GM21423 (cell line): ENCODE results near the gene TPSG1.
"Not testable (repeated sequence)": the region's sequence is repeated elsewhere in the genome, so short reads cannot be mapped to it uniquely, and the experiment has no call there.

ENCODE experiments used
- ATAC-seq: cut with Tn5 transposase; IDR thresholded peaks from one replicate; pipeline ENCODE4 v1.9.1; 2021; ENCODE audit warnings: mild to moderate bottlenecking, moderate library complexity; ENCODE audit not compliant: unreplicated experiment

TPSG1 gene

DNA sequence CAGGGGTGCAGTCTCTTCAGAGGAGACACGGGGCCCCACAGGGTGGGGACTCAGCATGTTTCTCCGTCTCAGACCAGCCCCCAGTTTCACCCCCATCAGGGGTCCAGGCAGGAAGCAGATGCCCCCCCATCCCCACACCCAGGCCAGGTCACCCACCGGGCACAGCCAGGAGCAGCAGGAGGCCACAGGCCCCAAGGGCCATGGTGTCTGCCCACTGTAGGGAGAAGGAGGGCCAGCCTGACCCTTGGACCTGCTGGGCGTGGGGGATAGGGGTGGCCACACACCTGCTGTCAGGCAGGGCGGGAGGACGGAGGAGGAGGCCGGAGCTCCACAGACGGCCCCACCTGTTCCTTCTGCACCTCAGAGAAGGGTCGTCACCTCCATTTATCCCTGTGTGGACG is at the start of gene TPSG1:
TPSG1 (minus strand) TSS at position 218 of the 401 bp plus-strand sequence; CDS start at position 202, 16 bp downstream.
- no peak for ATAC-seq

DNA sequence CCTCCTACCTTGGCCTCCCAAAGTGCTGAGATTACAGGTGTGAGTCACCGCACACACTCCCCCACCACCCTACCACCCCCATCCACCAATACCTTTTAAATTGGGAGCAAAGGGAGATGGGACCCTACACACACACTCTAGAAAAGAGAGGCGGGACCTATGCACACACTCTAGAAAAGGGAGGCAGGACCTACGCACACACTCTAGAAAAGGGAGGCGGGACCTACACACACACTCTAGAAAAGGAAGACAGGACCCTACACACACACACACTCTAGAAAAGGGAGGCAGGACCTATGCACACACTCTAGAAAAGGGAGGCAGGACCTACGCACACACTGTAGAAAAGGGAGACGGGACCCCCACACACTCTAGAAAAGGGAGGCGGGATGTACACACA is 49.7 kb upstream of the TPSG1 start:
- no peak for ATAC-seq

DNA sequence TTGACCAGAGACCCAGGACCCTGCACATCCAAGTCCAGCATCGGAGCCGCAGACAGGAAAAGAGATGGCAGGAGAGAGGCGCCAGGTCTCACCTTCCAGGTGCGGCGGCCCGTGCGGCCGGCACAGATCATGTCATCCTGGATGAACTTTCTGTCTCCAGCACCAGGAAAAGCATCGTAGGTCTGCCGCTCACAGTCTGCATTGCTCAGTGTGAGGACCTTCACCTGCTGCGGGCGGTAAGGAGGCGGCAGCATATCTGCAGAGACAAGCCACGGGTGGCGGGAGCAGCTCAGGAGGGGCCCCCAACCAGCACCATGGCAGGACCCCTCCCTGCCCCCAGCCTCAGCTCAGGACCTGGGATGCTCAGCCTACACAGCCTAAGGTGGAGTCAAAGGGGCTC is 48.7 kb upstream of the TPSG1 start:
- no peak for ATAC-seq

DNA sequence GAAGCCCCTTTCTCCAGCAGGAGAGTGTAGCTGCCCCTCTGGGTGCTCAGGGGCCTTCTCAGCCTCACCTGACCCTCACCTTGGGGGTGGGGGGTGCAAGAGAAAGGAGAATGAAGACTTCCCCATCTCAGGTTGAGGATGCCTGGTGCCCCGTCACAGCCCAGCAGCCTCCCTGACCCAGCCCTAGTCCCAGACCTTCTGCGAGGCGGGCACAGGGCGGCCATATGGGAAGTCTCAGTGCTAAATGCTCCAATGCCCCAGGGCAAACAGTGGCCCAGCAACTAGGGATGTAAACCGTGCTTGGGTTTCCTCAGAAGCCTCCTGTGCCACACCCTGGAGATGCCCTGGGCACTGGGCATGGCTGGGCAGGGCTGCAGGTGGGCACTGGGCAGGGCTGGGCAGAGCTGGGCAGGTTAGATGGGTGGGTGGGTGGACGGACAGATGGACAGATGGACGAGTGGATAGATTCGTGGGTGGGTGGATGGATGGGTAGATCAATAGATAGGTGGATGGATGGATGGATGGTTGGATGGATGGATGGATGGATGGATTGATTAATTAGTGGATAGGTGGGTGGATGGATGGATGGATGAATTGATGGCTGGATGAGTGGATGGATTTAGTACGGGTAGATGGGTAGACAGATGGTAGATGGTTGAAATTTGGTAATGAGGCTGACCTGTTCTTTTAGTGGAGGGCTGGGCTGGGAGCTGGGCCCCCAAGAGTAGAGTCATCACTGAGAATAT is 47.6 kb upstream of the TPSG1 start:
- no peak for ATAC-seq

DNA sequence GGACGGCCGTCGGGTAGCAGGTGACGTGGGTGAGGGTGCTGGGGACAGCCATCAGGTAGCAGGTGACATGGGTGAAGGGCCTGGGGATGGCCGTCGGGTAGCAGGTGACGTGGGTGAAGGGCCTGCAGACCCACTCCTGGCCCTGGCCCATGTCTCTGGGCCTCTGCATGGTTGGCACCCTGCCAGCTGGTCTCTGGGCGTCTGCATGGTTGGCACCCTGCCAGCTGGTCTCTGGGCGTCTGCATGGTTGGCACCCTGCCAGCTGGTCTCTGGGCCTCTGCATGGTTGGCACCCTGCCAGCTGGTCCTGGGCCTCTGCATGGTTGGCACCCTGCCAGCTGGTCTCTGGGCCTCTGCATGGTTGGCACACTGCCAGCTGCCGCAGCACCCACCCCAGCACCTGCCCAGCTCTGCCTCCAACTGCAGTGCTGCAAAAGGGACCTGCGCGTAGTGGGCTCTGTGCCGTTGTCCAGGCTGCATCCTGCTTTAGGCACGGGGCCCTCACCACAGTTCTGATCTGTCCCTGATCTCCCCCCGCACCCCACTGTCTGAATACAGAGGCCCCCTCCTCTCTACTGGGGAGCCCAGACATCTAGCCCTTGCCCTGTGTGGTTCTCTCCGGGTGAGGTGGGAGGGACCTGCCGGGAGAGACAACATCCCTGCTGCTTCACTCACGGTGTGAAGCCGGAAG is 46.8 kb upstream of the TPSG1 start:
- not testable (repeated sequence) for ATAC-seq

DNA sequence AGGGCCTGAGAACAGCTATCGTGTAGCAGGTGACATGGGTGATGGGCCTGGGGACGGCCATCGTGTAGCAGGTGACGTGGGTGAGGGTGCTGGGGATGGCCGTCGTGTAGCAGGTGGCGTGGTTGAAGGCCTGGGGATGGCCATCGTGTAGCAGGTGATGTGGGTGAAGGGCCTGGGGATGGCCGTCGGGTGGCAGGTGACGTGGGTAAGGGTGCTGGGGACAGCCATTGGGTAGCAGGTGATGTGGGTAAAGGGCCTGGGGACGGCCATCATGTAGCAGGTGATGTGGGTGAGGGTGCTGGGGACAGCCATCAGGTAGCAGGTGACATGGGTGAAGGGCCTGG is 46.3 kb upstream of the TPSG1 start:
- no peak for ATAC-seq

DNA sequence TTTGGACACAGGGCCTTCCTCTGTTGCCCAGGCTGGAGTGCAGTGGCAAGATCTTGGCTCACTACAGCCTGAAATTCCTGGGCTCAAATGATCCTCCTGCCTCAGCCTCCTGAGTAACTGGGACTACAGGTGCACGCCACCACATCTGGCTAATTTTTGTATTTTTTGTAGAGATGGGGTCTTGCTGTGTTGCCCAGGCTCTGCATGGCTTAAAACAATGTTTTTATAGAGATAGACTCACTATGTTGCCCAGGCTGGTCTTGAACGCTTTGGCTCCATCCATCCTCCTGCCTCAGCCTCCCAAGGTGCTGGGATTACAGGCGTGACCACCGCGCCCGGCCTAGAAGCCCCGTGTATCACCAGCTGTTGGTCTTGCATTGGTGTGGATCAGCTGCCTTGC is 44.4 kb upstream of the TPSG1 start:
- not testable (repeated sequence) for ATAC-seq

DNA sequence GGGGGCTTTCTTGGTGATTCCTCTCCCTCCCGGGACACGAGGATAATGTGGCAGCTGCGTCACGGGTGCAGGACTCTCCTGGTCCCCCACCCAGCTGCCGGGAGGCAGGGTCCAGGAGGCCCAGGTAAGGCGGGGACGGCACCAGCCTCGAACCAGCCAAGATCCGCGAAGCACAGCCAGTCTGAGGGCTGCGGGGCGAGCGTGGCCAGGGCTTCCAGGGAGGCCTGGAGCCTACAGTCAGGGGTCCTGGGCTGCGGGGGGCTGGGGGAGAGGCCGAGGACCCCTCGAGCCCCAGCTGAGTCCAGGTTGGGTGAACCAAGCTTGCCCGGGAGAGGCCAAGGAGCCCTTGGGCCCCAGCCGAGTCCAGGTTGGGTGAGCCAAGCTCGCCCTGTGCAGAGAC is 40.8 kb upstream of the TPSG1 start:
- no peak for ATAC-seq

DNA sequence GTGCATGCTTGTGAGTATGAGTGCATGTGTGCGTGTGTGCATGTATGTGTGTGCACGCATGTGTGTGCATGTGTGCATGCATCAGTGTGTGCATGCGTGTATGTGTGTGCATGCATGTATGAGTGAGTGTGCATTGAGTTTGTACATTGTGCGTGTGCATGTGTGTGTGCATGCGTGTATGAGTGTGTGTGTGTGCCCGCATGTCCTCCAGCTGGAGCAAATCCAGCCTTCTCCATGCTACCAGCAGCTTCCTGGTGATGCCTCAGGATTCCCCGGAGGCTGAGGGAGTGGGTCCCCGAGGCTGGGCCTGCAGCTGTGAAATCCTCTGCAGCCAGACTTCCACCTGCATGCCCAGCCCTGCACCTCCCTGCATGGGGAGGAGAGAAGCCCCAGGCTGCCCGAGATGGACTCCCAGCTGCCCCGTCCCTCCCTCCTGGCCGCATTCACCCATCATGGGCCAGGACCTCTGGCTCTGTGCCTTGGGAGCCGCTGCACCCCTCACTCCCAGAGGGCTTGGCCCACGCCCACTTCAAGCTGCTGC is 40.1 kb upstream of the TPSG1 start:
- ATAC-seq: no peak

DNA sequence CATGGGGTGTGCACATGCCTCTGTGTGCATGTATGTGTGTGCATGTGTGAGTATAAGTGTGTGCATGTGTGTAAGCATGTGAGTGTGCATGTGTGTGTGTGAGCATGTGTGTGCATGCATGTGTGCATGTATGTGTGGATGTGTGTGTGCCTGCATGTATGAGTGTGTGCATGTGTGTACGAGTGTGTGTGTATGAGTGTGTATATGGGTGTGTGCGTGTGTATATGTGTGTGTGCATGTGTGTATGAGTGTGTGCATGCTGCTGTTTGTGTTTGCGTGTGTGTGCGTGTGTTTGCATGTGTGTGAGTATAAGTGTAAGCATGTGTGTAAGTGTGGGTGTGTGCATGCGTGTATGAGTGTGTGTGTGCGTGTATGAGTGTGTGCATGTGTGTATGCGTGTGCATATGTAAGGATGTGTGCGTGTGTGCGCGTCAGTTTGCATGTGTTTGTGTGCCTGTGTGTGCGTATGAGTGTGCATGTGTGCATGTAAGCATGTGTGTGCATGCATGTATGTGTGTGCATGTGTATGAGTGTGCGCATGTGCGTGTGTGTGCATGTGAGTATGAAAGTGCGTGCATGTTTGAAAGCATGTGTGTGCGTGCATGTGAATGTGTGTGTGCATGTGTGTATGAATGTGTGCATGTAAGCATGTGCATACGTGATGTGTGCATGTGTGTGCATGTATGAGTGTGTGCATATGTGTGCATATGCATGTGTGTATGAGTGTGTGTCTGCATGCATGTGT is 39.4 kb upstream of the TPSG1 start:
- no peak for ATAC-seq

DNA sequence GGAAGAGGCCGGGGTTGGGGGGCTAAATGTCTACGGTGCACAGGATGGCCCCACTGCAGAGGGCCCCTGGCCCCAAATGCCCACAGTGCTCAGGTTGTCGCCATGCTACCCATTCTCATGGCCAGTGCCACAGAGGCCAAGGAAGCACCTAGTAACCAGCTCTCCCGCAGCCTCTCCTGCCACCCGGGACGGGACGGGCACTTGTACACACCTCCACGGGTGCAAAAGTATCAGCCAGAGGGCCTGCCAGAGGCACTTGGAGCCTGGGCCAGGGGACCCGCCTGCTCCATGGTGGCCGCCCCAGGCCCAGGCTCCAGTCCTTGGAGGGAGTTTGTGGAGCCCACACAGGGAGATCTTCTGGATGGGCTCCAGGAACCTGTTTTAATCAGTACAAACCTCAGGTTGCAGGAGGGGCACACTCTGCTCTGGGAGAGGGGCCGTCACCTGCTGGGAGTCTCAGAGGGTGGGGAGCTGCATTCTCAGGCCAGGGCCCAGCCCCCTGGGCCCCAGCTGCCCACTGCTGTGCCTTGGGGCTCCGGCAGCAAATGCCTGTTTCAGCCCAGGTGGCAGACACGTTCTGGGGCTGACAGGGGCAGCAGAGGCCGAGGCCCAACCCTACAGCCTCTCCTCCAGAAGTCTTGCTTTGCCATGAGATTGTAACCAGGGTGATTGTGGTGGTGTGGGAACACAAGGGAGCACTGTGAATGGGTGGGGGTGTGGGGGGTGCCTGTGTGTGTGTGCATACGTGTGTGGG is 38.7 kb upstream of the TPSG1 start:
- no peak for ATAC-seq

DNA sequence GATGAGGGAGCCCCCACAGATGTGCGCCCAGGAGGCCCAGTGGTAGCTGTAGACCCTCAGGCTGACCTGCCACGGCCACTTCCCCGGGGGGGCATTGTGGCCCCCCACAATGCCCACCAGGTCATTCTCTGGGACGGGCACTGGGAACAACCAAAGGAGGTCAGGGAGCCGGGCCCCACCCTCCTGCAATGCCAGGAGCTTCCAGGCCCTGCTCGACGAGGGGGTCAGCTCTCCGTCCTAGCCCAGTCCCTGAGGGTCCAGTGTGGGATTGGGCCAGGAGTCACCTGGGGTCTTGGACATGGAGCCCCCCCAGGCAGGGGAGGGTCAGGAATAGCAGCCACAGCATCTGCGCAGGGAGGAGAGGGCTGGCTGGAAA is 37.8 kb upstream of the TPSG1 start:
- ATAC-seq: no peak

DNA sequence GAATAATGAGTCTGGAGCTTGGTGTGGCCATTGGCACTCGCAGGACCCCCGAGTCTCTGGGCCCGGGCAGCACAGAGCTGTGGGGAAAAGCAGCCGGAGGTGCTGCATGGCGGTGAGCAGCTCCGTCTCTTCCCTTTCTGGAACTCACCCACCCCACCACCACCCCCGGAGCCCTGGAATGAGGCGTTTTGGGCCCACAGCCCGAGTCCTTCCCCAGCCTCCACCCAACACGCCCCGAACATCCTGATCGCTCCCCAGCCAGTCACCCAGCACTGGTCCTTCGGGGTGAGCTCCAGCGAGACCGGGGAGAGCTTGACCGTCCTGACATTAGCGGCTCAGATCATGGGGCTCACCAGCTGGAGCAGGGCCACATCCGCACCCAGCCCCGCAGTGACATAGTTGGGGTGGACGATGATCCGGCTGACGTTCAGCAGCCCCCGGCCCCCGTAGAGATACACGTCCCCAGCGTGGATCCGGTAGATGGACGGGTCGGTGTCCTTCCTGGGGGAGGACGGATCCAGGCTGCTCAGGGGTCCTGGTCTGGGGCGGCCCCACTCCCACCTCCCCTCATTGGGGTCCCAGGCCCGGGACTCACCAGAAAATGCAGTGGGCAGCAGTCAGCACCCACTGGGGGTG is 37.3 kb upstream of the TPSG1 start:
- no peak for ATAC-seq

DNA sequence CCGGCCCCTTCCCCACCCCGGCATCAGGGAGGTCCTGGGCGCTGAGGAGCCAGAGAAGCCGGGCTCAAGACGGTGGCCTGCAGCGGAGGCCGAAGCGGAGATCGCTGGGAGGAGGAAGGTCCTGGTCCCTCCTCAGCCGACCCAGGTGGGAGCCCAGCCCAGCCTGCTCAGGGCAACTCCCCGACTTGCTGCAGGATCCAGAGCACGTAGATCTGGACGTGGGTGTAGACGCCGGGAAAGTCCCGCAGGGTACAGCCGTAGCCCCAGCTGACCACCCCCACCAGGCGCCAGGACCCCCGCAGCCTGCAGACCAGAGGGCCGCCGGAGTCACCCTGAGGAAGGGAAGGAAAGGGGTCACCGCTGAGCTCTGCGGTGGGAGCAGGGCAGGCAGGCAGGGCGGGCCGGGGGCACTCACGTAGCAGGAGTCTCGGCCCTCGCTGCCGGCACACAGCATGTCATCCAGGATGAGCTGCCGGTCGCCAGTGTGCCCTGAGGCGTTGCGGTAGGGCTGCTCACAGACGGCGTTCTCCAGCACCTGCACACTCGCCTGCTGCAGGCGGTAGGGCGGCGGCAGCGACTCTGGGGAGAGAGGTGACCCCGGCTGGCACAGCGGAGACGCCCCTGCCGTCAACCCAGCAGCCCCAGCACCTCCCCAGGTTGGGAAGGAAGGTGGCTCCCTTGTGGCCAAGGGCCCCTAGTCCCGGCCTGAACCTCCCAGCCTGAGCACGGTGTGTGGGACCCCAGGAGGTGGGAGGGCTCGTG is 36.2 kb upstream of the TPSG1 start:
- no peak for ATAC-seq

DNA sequence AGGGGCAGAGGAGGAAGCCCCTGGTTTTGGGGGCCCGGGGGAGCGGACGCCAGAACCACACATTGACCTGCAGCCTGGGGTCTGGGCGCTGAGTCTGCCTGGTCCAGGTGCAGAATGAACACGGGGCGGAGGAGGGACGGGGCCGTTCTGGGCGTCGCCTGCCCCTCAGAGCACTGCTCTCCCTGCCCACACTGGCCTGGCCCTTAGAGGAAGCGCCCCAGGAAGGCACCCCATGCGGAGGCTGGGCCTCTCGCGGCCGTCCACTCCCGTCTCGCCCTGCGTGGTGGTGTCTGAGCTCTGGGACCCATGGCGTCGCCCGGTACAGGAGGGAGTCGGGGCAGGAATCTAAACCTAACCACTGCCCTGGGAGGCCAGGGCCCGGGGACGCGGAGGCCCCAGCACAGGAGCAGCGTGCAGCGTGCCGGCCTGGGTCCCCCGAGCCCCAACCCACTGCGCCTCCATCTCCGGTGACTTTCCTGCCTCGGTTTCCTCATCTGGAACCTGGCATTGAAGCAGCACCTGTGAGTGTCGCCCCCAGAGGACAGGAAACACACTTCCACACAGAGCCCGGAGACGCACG is 35.1 kb upstream of the TPSG1 start:
- no peak for ATAC-seq

DNA sequence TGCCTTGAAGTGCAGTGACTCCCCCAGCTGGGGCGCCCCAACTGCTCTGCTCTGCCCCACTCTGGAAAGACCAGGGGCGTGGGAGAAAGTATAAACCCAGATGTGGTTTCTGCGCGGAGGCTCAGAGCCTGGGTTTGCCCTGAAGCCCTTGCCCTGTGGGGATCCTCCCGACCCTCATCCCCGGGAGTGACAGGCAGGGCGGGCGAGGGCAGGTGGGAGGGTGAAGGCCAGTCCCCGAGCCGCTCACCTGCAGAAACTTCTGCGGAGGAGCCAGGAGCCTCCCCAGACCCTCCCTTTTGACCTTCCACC is 34.6 kb upstream of the TPSG1 start:
- no peak for ATAC-seq

DNA sequence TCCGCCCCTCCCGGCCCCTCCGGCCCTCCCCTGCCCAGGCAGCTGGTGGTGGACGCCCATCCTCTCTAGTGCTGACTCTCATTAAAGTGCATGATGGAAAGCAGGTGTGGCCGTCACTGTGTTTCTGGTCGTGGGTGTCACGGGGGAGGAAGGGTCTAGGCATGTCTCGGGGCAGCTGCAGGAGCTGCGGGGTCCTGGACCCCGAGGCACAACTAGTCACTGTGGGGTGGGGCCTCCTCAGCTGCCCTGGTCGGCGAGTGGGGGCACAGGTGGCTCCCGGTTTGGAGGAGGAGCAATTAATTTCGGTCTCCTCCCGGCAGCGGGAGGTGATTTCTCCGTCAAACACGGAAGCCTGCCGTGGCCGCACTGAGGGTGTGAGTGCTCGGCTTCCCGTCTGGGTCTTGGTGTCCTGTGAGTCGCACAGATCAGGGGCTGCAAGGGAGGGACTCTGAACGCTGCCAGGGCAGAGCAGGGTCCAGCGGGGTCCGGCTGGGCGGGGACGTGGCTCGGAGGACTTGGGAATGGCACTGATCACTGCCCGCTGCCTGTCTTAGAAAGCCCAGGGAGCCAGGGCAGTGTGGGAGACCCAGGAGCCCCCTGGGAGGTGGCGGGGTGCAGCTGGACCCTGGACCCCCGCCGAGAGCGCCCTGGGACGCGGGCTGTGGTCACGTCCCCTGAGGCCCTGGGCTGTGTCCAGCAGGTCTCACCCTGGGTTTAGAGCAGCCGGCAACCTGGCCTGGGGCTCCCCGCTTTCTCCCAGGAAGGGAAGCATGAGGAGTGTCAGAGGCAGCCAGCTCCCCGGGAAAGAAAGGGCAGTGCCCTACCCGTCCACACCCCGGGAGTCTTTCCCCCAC is 34.1 kb upstream of the TPSG1 start:
- ATAC-seq: no peak

DNA sequence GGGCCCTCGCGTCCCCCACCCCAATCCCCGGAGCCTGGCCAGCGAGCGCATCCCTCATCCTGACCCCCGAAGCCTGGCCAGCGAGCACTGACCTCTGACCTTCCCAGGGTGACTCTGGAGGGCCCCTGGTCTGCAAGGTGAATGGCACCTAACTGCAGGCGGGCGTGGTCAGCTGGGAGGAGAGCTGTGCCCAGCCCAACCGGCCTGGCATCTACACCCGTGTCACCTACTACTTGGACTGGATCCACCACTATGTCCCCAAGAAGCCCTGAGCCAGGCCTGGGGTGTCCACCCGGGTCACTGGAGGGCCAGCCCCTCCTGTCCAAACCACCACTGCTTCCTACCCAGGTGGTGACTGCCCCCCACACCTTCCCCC is 33.1 kb upstream of the TPSG1 start:
- ATAC-seq: no peak
